BE2C (cell line): ENCODE measurements around the gene NLN.
"Not testable (repeated sequence)": the region's sequence is repeated elsewhere in the genome, so short reads cannot be mapped to it uniquely, and the experiment has no call there.

Source experiments
- DNase-seq: peaks from one replicate; pipeline ENCODE4 v3.0.0-alpha.2; 2020
- H3K27me3 ChIP-seq: fragments of 250-450 bp; sonication (Bioruptor Pico); 2 replicates; pipeline ENCODE4 v1.5.1; 2020; ENCODE audit warnings: mild to moderate bottlenecking
- H3K36me3 ChIP-seq: fragments of 250-450 bp; sonication (Bioruptor Pico); 2 replicates; pipeline ENCODE4 v1.5.1; 2020; ENCODE audit warnings: mild to moderate bottlenecking
- H3K4me1 ChIP-seq: fragments of 250-450 bp; sonication (Bioruptor Pico); 2 replicates; pipeline ENCODE4 v1.5.1; 2020
- H3K4me3 ChIP-seq: 2 replicates; pipeline ENCODE4 v1.5.1; 2011; ENCODE audit warnings: low read depth, low read length
- H3K9me3 ChIP-seq: fragments of 250-450 bp; sonication (Bioruptor Pico); 2 replicates; pipeline ENCODE4 v1.5.1; 2020
- CTCF ChIP-seq: IDR thresholded peaks from 2 replicates; pipeline ENCODE4 v1.5.1; 2012; ENCODE audit warnings: mild to moderate bottlenecking, low read depth, low read length

The NLN gene

GRCh38 chr5:65771266-65771665 lies 49.3 kb downstream of the NLN start:
- Histone ChIP-seq H3K4me1 (peaks cover 5% of the 10 kb centered on the region; the same call in 1 of the 2 replicates), H3K9me3 (no peaks in the 10 kb centered on the region), H3K4me3 (no peak overlapping the region), H3K27me3 (no peaks in the 10 kb centered on the region), H3K36me3 (peaks cover 21% of the 10 kb centered on the region)
- TF ChIP-seq CTCF, result no peak
- no peak for DNase-seq

DNA sequence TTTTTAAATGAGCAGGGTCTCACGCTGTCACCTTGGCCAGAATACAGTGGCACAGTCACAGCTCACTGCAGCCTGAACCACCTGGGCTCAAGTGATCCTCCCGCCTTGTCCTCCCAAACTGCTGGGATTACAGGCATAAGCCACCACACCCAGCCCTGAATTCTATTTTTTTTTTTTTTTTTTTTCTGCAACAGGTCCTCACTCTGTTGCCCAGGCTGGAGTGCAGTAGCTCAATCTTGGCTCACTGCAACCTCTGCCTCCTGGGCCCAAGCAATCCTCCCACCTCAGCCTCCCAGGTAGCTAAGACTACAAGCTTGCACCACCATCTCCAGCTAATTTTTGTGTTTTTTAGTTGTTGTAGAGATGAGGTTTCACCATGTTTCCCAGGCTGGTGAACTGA lies 51.0 kb downstream of the NLN start:
- H3K9me3 ChIP-seq, H3K27me3 ChIP-seq, H3K4me3 ChIP-seq, DNase-seq: not testable (repeated sequence)
- Histone ChIP-seq H3K4me1 (peaks cover 15% of the 10 kb centered on the region), H3K36me3 (peaks cover 15% of the 10 kb centered on the region)

GRCh38 chr5:65774346-65774745 lies 52.3 kb downstream of the NLN start:
- Histone ChIP-seq H3K4me3 (no peak overlapping the region), H3K36me3 (peaks cover 12% of the 10 kb centered on the region), H3K4me1 (peaks cover 15% of the 10 kb centered on the region), H3K9me3 (no peaks in the 10 kb centered on the region), H3K27me3 (no peaks in the 10 kb centered on the region)
- TF ChIP-seq CTCF, result no peak
- no peak for DNase-seq

DNA sequence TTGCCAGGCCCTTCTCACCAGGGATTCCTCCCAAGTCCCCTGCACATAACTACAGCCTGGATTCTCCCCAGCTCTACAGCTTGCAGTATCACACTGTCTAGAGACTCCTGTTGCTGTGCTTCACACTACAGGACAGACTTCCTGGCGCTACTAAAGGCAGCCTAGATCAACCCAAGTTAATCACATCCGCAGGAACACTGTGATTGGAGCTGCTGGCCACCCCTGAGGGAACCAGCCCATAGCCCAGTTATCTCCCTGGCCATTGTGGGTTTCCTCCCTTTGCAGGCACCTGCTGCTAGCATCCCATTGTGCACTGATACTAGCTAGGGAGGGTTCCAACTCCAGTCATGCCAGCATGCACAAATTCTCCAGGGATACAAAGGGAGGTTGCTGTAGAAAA lies 53.5 kb downstream of the NLN start:
- DNase-seq, result no peak
- no peaks in the 10 kb centered on the region for H3K9me3 ChIP-seq
- H3K27me3 ChIP-seq, result no peaks in the 10 kb centered on the region
- peaks cover 15% of the 10 kb centered on the region for H3K4me1 ChIP-seq
- H3K36me3 ChIP-seq, result peaks cover 19% of the 10 kb centered on the region
- TF ChIP-seq CTCF, result no peak
- H3K4me3 ChIP-seq, result no peak overlapping the region

DNA sequence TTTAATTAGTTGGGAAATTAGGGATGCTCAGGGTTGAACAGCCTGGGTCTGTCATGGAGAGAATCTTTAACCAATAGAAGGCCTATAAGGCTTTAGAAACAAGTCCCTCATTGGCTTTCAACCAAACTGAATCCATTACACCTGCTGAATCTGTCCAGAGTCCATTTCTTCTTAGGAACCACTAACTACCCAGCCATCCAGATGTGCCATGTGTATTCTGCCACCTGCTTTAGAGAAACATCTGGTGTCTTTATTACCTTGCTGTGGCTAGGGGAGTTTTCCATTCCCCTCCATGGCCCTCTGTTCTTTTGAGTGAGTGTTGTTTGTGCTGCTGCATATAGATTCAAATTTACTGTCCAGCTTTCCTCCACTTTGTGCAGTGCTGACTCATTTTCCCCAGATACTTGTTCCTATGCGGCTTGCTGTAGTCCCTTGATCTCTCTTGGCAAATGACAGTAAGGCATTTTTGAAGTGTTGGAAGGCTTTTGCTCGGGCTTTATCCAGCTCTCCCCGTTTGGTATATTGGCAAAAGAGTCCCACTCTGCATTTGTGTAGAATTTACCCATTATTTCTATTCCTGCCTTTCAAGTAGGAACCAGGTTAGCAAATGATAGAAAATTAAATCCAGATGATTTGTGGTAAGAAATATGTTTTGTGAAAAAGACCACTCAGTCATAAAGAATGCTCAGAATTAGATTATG lies 54.6 kb downstream of the NLN start:
- Histone ChIP-seq H3K4me3 (no peak overlapping the region), H3K27me3 (no peaks in the 10 kb centered on the region), H3K4me1 (peaks cover 15% of the 10 kb centered on the region), H3K9me3 (no peaks in the 10 kb centered on the region), H3K36me3 (peaks cover 28% of the 10 kb centered on the region)
- no peak for TF ChIP-seq CTCF
- no peak for DNase-seq

DNA sequence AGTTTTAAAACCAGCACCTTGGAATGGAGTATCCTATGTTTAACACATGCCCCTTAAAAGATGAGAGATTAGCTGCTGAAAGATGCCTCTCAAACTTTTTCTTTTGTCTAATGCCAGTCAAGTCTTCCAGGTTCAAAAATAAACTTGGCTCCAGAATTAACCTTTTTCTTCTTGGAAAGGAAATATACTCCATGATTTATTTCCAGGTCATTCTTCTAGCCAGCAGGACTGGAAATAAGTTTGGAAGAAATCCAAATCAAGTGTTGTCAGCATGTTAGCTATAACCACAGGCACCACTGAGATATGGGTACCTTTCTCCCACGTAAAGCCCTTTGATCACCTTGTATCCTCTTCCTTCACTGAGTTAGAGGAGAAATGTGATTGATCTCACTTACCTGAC lies 56.1 kb downstream of the NLN start:
- no peak for TF ChIP-seq CTCF
- H3K4me3 ChIP-seq, result no peak overlapping the region

More for the DNA sequence above, 56.1 kb downstream of the NLN start:
- Histone ChIP-seq H3K4me1 (peaks cover 15% of the 10 kb centered on the region), H3K36me3 (peaks cover 39% of the 10 kb centered on the region), H3K27me3 (no peaks in the 10 kb centered on the region), H3K9me3 (no peaks in the 10 kb centered on the region)
- DNase-seq, result no peak
